Astrocyte (in vitro differentiated cells and primary cell): Measurements from ENCODE around the gene FANCD2.

ENCODE experiments used
- EZH2 ChIP-seq: IDR thresholded peaks from 2 replicates; pipeline ENCODE4 v1.6.1; 2012; ENCODE audit warnings: mild to moderate bottlenecking, low read length, inconsistent platforms; ENCODE audit not compliant: insufficient read depth
- TF ChIP-seq, protein P1 (sequence below): IDR thresholded peaks from 2 replicates; pipeline ENCODE4 v1.5.1; 2011; ENCODE audit warnings: low read depth, mild to moderate bottlenecking, inconsistent platforms, low read length, moderate library complexity; ENCODE audit not compliant: insufficient read depth

GRCh38 chr3:10150987-10151386, 124.8 kb downstream of the FANCD2 start:
- TF ChIP-seq, protein P1, sequence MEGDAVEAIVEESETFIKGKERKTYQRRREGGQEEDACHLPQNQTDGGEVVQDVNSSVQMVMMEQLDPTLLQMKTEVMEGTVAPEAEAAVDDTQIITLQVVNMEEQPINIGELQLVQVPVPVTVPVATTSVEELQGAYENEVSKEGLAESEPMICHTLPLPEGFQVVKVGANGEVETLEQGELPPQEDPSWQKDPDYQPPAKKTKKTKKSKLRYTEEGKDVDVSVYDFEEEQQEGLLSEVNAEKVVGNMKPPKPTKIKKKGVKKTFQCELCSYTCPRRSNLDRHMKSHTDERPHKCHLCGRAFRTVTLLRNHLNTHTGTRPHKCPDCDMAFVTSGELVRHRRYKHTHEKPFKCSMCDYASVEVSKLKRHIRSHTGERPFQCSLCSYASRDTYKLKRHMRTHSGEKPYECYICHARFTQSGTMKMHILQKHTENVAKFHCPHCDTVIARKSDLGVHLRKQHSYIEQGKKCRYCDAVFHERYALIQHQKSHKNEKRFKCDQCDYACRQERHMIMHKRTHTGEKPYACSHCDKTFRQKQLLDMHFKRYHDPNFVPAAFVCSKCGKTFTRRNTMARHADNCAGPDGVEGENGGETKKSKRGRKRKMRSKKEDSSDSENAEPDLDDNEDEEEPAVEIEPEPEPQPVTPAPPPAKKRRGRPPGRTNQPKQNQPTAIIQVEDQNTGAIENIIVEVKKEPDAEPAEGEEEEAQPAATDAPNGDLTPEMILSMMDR, result no peak
- TF ChIP-seq EZH2, result no peak
